Measurements from ENCODE around the gene TRPT1. TPM values are rescaled to one million over a fixed set of nuclear protein-coding genes. Genes with fewer than 3 reads are reported as not detected.

TRPT1 gene
- total RNA-seq, 4 donors from 2014 or later: 82.5 to 90.2 (median 87.4) TPM

DNA sequence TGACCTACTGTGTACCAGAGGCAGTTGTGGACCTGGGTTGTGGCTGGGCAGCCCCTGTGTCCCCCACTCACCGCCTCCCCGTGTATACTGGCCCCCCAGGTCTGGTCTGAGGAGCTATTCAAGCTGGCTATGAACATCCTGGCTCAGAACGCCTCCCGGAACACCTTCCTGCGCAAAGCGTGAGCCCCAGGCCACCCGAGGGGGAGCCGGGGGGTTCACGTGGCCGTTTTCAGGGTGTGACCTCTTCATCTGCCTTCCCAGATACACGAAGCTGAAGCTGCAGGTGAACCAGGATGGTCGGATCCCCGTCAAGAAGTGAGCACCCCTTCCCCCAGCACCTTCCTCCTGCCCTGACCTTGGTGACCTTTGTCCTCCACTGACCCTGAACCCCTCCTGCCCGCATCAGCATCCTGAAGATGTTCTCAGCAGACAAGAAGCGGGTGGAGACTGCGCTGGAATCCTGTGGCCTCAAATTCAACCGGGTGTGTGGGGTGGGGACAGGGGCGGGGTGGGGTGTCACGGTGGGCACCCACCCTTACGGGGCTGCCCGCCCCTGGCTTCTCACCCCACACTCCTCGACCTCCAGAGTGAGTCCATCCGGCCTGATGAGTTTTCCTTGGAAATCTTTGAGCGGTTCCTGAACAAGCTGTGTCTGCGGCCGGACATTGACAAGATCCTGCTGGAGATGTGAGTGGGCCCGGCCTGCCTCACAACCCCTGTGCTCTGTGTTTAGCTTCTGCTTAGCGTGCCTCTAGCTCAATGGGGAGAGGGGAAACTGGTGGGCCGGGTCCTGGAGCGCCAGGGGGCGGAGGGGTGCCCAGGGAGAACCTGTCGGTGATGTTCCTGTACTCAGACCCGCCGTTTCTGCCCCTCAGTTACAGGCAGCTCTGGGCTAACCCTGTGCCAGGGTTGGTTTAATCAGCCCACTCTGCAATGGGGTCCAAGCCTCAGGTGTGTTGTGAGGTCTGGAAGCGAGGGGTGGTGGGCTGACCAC is 29.4 kb upstream of the TRPT1 start:
- Histone ChIP-seq H3K4me3 (no peak overlapping the region), H3K27me3 (no peaks in the 10 kb centered on the region), H3K27ac (no peak overlapping the region), H3K4me1 (peaks cover 0 to 47% (median 13%) of the 10 kb centered on the region in 4 donors), H3K36me3 (peaks cover 0 to 65% (median 0%) of the 10 kb centered on the region in 3 donors), H3K9me3 (no peaks in the 10 kb centered on the region)
- no peak for DNase-seq
- no peak for TF ChIP-seq POLR2A (IDR thresholded peaks at IDR 0.05)
- TF ChIP-seq, protein P1, sequence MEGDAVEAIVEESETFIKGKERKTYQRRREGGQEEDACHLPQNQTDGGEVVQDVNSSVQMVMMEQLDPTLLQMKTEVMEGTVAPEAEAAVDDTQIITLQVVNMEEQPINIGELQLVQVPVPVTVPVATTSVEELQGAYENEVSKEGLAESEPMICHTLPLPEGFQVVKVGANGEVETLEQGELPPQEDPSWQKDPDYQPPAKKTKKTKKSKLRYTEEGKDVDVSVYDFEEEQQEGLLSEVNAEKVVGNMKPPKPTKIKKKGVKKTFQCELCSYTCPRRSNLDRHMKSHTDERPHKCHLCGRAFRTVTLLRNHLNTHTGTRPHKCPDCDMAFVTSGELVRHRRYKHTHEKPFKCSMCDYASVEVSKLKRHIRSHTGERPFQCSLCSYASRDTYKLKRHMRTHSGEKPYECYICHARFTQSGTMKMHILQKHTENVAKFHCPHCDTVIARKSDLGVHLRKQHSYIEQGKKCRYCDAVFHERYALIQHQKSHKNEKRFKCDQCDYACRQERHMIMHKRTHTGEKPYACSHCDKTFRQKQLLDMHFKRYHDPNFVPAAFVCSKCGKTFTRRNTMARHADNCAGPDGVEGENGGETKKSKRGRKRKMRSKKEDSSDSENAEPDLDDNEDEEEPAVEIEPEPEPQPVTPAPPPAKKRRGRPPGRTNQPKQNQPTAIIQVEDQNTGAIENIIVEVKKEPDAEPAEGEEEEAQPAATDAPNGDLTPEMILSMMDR (IDR thresholded peaks at IDR 0.05): no peak

DNA sequence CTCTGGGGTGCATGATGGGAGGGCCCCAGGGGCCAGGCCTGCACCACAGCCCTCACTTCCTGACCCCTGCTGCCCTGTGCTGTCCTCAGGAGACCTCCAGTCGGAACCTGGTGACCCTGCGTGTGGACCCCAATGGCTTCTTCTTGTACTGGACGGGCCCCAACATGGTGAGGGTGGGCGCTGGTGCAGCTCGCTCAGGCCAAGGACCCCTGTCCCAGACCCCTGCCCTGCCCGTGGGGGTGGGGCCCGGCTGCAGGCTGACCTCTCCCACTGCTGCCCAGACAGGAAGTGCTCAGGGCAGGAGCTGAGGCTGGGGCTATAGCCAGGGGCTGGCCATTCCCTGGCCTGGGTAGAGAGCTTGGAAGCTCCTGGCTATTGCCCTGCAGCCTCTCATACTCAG is 28.3 kb upstream of the TRPT1 start:
- H3K27ac ChIP-seq: peak overlapping the region in 1 of 4 donors; percentile 99
- H3K36me3 ChIP-seq: peaks cover 0 to 54% (median 0%) of the 10 kb centered on the region in 3 donors
- H3K9me3 ChIP-seq: no peaks in the 10 kb centered on the region
- peaks cover 0 to 58% (median 13%) of the 10 kb centered on the region in 4 donors for H3K4me1 ChIP-seq
- H3K27me3 ChIP-seq: no peaks in the 10 kb centered on the region
- TF ChIP-seq, protein P1 (IDR thresholded peaks at IDR 0.05): no peak
- no peak for TF ChIP-seq POLR2A (IDR thresholded peaks at IDR 0.05)
- no peak for DNase-seq
- peak overlapping the region in 1 of 4 donors; percentile 78 for H3K4me3 ChIP-seq

DNA sequence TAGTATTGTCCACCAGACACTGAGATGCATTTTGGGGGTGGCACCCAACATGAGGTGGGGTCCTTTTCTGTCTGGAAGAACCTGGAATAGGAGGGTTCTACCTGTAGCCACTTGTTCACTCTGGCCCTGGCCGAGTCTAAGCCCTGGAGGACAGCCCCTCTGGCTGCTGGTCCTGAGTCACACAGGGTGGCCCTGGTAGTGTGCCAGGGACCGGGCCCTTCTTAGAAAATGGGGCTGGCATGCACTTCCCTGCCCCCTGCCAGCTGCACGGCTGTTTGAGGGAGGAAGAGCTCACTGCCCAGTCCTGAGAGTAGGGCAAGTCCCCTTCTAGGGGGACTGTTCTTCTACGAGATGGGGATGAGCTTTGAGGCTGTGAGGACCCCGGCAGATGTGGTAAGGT is 27.5 kb upstream of the TRPT1 start:
- TF ChIP-seq, protein P1 (IDR thresholded peaks at IDR 0.05): no peak
- no peak for TF ChIP-seq POLR2A (IDR thresholded peaks at IDR 0.05)

DNA sequence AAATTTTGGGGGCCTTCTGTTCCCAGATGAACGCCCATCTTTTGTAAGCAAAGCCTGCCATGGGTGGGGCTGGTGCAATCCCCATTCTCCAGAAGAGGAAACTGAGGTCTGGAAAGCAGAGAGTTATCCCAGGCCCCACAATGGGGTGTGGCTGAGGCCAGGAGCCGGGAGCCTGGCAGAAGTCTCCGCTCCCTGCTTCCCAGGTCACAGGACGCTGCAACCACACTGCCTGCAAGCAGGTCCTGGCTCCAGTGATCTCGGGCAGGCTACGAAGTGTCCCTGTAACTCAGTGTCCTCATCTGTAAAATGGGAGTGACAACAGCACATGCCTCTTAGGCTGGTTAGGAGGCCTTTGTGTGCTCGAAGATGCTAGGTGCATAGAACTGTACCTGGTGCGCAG is 27.1 kb upstream of the TRPT1 start:
- no peaks in the 10 kb centered on the region for H3K27me3 ChIP-seq
- no peak for TF ChIP-seq POLR2A (IDR thresholded peaks at IDR 0.05)
- TF ChIP-seq, protein P1 (IDR thresholded peaks at IDR 0.05): no peak
- peaks cover 0 to 71% (median 13%) of the 10 kb centered on the region in 4 donors for H3K4me1 ChIP-seq
- H3K27ac ChIP-seq: peak overlapping the region; percentile 25 to 99 (median 95)
- DNase-seq: no peak
- H3K36me3 ChIP-seq: peaks cover 0 to 41% (median 0%) of the 10 kb centered on the region in 3 donors
- no peaks in the 10 kb centered on the region for H3K9me3 ChIP-seq
- H3K4me3 ChIP-seq: peak overlapping the region in 3 of 4 donors; percentile 75 to 99 (median 78)

More for the DNA sequence above, 27.5 kb upstream of the TRPT1 start:
- peak overlapping the region in 3 of 4 donors; percentile 75 to 99 (median 78) for H3K4me3 ChIP-seq
- peaks cover 0 to 45% (median 0%) of the 10 kb centered on the region in 3 donors for H3K36me3 ChIP-seq
- peaks cover 0 to 66% (median 13%) of the 10 kb centered on the region in 4 donors for H3K4me1 ChIP-seq
- no peaks in the 10 kb centered on the region for H3K27me3 ChIP-seq
- peak overlapping the region in 1 of 4 donors; percentile 99 for H3K27ac ChIP-seq
- DNase-seq: no peak
- no peaks in the 10 kb centered on the region for H3K9me3 ChIP-seq

DNA sequence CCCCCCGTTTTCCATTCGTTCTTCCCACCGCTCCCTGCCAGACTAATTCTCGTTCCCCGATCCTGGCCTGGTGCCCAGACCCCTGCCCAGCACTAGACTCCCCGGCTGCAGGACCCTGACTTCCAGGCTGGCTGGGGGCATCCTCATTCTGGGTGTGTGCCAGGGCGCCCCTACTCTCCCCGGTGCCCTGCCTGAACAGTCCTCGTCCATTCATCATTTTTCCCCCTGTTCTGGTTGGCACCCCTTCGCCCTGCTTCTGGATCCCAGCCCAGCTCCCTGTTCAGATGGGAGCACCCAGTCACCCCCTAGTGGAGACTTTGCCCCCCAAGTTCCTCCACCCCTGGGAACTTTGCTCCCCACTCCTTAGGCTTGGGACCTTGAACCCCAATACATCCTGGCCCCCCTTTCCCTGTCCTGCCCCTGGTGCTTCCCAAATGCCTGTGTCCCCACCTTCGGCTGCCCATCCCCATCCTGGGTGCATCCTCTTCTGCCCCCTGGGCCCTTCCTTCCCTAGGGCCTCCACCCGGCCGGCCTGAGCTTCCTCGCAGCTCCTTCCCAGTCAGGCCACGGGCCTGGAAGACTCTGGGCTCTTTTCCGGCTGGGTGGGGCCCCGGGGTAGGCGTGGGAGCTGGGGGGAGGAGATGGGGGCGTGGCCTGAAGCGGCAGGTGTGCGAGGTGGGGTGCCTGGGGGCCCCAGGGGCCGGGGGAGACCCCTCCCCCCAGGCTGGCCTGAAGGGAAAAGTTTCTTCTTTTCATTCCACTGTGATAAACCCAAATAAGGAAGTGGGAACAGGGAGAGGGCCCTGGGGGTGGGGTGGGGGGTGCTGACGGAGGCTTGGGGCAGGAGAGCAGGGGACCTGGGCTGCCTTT is 26.3 kb upstream of the TRPT1 start:
- Histone ChIP-seq H3K4me1 (peaks cover 0 to 77% (median 16%) of the 10 kb centered on the region in 4 donors), H3K9me3 (no peaks in the 10 kb centered on the region), H3K27ac (peak overlapping the region; percentile 77 to 99 (median 95)), H3K27me3 (no peaks in the 10 kb centered on the region), H3K4me3 (peak overlapping the region; percentile 75 to 99 (median 85)), H3K36me3 (peaks cover 0 to 33% (median 0%) of the 10 kb centered on the region in 3 donors)
- DNase-seq: peak in 2 of 3 donors; percentile 86 to 89
- TF ChIP-seq, protein P1 (IDR thresholded peaks at IDR 0.05): peak in 5 of 6 experiments; percentile 29 to 50 (median 36)
- TF ChIP-seq POLR2A (IDR thresholded peaks at IDR 0.05): peak; percentile 65 to 67
